DND-41 (cell line): ENCODE measurements around the gene TJP3.

Experiments used
- ATAC-seq: fragments of 200-7000 bp; cut with Tn5 transposase; 3 replicates; pipeline ENCODE4 v1.9.1; 2021; ENCODE audit warnings: low read depth; ENCODE audit not compliant: insufficient read depth
- DNase-seq: peaks from one replicate; pipeline ENCODE4 v3.0.0-alpha.2; 2020
- H2AFZ ChIP-seq: 2 replicates; pipeline ENCODE4 v1.6.0; 2012; ENCODE audit warnings: low read depth, low read length
- H3K27ac ChIP-seq: 2 replicates; pipeline ENCODE4 v1.5.1; 2012; ENCODE audit warnings: low read length, inconsistent platforms
- H3K27me3 ChIP-seq: fragments of 200-600 bp; sonication (generic); 2 replicates; pipeline ENCODE4 v1.6.0; 2012; ENCODE audit warnings: low read length, mild to moderate bottlenecking, inconsistent platforms; ENCODE audit not compliant: insufficient read depth, poor library complexity
- H3K36me3 ChIP-seq: 2 replicates; pipeline ENCODE4 v1.5.1; 2012; ENCODE audit warnings: low read length, inconsistent platforms; ENCODE audit not compliant: insufficient read depth
- H3K4me1 ChIP-seq: 2 replicates; pipeline ENCODE4 v1.5.1; 2012; ENCODE audit warnings: mild to moderate bottlenecking, low read length; ENCODE audit not compliant: insufficient read depth
- H3K4me2 ChIP-seq: 2 replicates; pipeline ENCODE4 v1.6.0; 2012; ENCODE audit warnings: mild to moderate bottlenecking, moderate library complexity, low read length, inconsistent platforms; ENCODE audit not compliant: insufficient read depth
- H3K4me3 ChIP-seq, 2 experiments: fragments of 200-600 bp in 1 of 2; shearing (Covaris generic) in 1 of 2; 2 replicates each; pipeline ENCODE4 v1.5.1; 2012 to 2016; ENCODE audit warnings: inconsistent platforms in 2 of 2, low read length in 2 of 2, mild to moderate bottlenecking in 2 of 2, low read depth in 1 of 2, moderate library complexity in 1 of 2
- H3K79me2 ChIP-seq: 2 replicates; pipeline ENCODE4 v1.6.0; 2012; ENCODE audit warnings: low read length, inconsistent platforms; ENCODE audit not compliant: insufficient read depth
- H3K9ac ChIP-seq: 2 replicates; pipeline ENCODE4 v1.6.0; 2012; ENCODE audit warnings: low read depth, mild to moderate bottlenecking, inconsistent platforms, low read length, moderate library complexity
- H3K9me3 ChIP-seq: 2 replicates; pipeline ENCODE4 v1.5.1; 2012; ENCODE audit warnings: low read length, moderate library complexity, mild to moderate bottlenecking, inconsistent platforms; ENCODE audit not compliant: insufficient read depth, severe bottlenecking
- H4K20me1 ChIP-seq: 2 replicates; pipeline ENCODE4 v1.6.0; 2012; ENCODE audit warnings: low read length; ENCODE audit not compliant: insufficient read depth
- EZH2 ChIP-seq: IDR thresholded peaks from 3 replicates; pipeline ENCODE4 v1.6.1; 2012; ENCODE audit warnings: borderline replicate concordance, low read depth, mild to moderate bottlenecking, moderate library complexity, low read length, inconsistent platforms; ENCODE audit not compliant: severe bottlenecking
- TF ChIP-seq, protein P1 (sequence below): IDR thresholded peaks from 2 replicates; pipeline ENCODE4 v1.5.1; 2012; ENCODE audit warnings: borderline replicate concordance, low read length, moderate library complexity, mild to moderate bottlenecking; ENCODE audit not compliant: poor library complexity, severe bottlenecking; ENCODE audit errors: extremely low read depth

The TJP3 gene

GRCh38 chr19:3708207-3708931 is at the start of gene TJP3:
TSS of gene TJP3 (plus strand) at chr19:3708384. CDS start at chr19:3728433, 20,049 bp downstream.
- no peak within 1 kb of the TSS for H3K4me2 ChIP-seq
- no peak for TF ChIP-seq EZH2
- TF ChIP-seq, protein P1, sequence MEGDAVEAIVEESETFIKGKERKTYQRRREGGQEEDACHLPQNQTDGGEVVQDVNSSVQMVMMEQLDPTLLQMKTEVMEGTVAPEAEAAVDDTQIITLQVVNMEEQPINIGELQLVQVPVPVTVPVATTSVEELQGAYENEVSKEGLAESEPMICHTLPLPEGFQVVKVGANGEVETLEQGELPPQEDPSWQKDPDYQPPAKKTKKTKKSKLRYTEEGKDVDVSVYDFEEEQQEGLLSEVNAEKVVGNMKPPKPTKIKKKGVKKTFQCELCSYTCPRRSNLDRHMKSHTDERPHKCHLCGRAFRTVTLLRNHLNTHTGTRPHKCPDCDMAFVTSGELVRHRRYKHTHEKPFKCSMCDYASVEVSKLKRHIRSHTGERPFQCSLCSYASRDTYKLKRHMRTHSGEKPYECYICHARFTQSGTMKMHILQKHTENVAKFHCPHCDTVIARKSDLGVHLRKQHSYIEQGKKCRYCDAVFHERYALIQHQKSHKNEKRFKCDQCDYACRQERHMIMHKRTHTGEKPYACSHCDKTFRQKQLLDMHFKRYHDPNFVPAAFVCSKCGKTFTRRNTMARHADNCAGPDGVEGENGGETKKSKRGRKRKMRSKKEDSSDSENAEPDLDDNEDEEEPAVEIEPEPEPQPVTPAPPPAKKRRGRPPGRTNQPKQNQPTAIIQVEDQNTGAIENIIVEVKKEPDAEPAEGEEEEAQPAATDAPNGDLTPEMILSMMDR: no peak
- no peaks in the 10 kb centered on the region for H3K36me3 ChIP-seq
- ATAC-seq: no peak
- H3K4me1 ChIP-seq: no peaks in the 10 kb centered on the region
- H4K20me1 ChIP-seq: no peaks in the 10 kb centered on the region
- H3K9ac ChIP-seq: no peak within 1 kb of the TSS
- no peaks in the 10 kb centered on the region for H3K9me3 ChIP-seq
- peaks cover 9% of the 10 kb centered on the region for H3K27me3 ChIP-seq
- no peak for DNase-seq
- H3K79me2 ChIP-seq: no peaks in the 10 kb centered on the region
- no peak within 1 kb of the TSS for H2AFZ ChIP-seq
- H3K4me3 ChIP-seq: no peak within 1 kb of the TSS
- H3K27ac ChIP-seq: no peak within 1 kb of the TSS

DNA sequence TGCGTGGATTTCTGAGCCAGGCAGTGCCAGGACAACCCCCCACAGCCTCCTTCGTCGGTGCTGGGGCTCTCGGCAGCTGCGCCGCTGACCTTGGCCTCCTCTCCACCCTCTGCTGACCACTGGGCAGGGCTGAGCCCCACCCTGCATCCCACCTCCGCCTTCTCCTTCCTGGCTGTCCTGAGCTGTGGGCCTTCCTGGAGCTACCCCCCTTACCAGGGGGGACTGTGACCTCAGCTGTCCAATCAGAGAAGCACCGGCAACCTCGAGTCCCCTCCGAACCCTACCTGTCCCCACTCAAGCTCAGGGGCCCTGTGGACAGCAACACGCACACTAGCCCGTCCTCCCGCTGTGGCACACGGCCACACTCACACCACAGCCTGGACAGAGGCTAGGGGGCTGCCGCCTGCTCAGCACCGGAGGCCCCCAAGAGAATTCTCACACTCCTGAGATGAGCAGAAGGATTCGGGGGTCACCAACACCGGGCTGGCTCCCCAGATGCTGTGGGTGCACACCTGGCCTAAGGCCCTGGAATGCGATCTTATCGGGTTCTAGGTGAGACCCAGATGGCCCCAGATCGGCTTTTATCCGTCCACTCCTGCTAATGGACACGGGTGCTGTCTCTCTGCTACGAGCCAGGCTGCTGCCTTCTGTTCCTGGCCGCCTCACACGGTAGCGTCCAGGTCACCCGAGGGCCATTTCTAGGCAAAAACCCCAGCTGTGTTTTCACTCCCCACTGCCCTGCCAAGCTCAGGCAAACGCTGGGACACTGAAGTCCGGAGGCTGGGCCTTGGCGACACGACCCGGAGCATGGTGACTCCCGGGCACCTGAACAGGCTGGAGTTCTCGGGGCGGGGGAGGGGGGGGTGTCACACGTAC is 49.1 kb upstream of the TJP3 start:
- H3K4me2 ChIP-seq: no peak overlapping the region
- no peak overlapping the region for H3K9ac ChIP-seq
- no peak overlapping the region for H2AFZ ChIP-seq
- H3K4me3 ChIP-seq: no peak overlapping the region
- DNase-seq: no peak
- H3K27me3 ChIP-seq: no peaks in the 10 kb centered on the region
- ATAC-seq: no peak
- no peaks in the 10 kb centered on the region for H3K79me2 ChIP-seq
- TF ChIP-seq, protein P1: no peak
- no peak for TF ChIP-seq EZH2
- peaks cover 74% of the 10 kb centered on the region for H3K36me3 ChIP-seq
- no peak overlapping the region for H3K27ac ChIP-seq
- no peaks in the 10 kb centered on the region for H4K20me1 ChIP-seq
- H3K9me3 ChIP-seq: no peaks in the 10 kb centered on the region
- H3K4me1 ChIP-seq: no peaks in the 10 kb centered on the region

- H3K27me3 ChIP-seq: no peaks in the 10 kb centered on the region
- H3K9ac ChIP-seq: no peak overlapping the region
Observed at GRCh38 chr19:3659746-3660112, 48.5 kb upstream of the TJP3 start.

More at GRCh38 chr19:3659746-3660112, 48.5 kb upstream of the TJP3 start:
- H3K27ac ChIP-seq: no peak overlapping the region
- H4K20me1 ChIP-seq: 0 out of 2 replicates have a peak, but pooled peaks cover 4% of the 10 kb centered on the region
- H3K4me3 ChIP-seq: no peak overlapping the region
- TF ChIP-seq, protein P1: no peak
- no peak for TF ChIP-seq EZH2
- H3K9me3 ChIP-seq: no peaks in the 10 kb centered on the region
- H3K4me2 ChIP-seq: no peak overlapping the region
- peaks cover 78% of the 10 kb centered on the region for H3K36me3 ChIP-seq
- ATAC-seq (no peak), DNase-seq (no peak)
- no peaks in the 10 kb centered on the region for H3K4me1 ChIP-seq
- H3K79me2 ChIP-seq: no peaks in the 10 kb centered on the region
- H2AFZ ChIP-seq: no peak overlapping the region
